ENCODE measurements around the gene NFIL3. TPM values are rescaled to one million over a fixed set of nuclear protein-coding genes. Genes with fewer than 3 reads are reported as not detected.
A peak's percentile ranks its signal among the peaks of the same experiment; 100 is the strongest.
"Not testable (repeated sequence)": the region's sequence is repeated elsewhere in the genome, so short reads cannot be mapped to it uniquely, and the experiment has no call there.

Gene NFIL3, protein sequence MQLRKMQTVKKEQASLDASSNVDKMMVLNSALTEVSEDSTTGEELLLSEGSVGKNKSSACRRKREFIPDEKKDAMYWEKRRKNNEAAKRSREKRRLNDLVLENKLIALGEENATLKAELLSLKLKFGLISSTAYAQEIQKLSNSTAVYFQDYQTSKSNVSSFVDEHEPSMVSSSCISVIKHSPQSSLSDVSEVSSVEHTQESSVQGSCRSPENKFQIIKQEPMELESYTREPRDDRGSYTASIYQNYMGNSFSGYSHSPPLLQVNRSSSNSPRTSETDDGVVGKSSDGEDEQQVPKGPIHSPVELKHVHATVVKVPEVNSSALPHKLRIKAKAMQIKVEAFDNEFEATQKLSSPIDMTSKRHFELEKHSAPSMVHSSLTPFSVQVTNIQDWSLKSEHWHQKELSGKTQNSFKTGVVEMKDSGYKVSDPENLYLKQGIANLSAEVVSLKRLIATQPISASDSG
- total RNA-seq = 10 to 100 TPM; 15.8 to 26.4 (median 22.2) TPM

DNA sequence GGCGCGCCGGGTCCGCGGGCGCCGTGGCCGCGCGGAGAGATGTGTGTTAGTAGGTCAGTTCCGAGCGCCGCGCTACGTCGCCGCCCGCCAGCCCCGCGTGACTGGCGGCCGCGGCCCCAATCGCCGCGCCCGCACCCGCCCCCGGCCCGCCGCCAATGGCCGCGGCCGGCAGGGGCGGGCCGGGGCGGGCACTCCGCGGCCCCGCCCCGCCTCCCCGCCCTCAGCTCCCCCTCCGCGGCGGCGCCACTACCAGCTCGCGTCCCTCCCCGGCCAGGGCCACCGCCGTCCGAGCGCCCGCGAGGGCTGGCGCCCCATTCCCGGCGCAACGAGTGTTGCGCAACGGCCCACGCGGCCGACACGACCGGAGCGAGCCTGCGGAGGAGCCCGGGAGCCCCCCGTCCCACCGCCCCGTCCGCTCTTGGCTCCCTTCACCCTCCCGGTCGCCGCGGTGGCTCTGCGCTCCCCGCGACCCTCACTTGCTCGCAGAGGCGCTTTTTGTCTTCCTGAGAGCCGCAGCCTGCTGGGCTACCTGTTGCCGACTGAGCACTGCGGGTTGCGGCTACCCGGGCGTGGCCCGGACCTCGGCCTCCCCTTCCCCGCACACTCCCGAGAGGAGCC, at the start of gene NFIL3:
Gene NFIL3 (minus strand): TSS at position 48 of the 618 bp plus-strand sequence. CDS start 13,098 bp downstream, outside the sequence.
- DNase-seq = peak; percentile 87
- intact Hi-C loops (cut with DNase I; ENCODE audit: low total_unique reads) (loop anchor here (2.0 kb wide), 1 partner anchor 231 kb away; no protein-coding TSS in a partner anchor), in situ Hi-C loops (cut with MboI; ENCODE audit: low pct_ligation_motif_present in 1 of 4, low pct_unique_long_range_greater_than_20kb in 1 of 4, low sequenced_read_pairs in 3 of 4) (loop anchor here in 1 of 4 donors (10.0 kb wide), 2 partner anchors 59 to 229 kb away; partner anchors contain the start of gene AUH)
- TF ChIP-seq POLR2AphosphoS5 (IDR thresholded peaks at IDR 0.05) (peak; percentile 79 to 95 (median 95)), EP300 (IDR thresholded peaks at IDR 0.05; ENCODE audit: low read depth) (no peak), POLR2A (IDR thresholded peaks at IDR 0.05) (peak; percentile 86)
- peaks cover 7 to 44% (median 37%) of the 10 kb centered on the region in 4 donors for H3K4me1 ChIP-seq
- 0% methylated on average over 28 of the region's 92 CpGs; no CpG with 5 or more reads in 1 of the 2 donors for WGBS, 2 donors (ENCODE audit: low coverage in 1 of 2)
- peak within 1 kb of the TSS; percentile 77 to 94 (median 86) for H3K4me3 ChIP-seq
- H3K36me3 ChIP-seq = no peaks in the 10 kb centered on the region
- peaks cover 6% of the 10 kb centered on the region for H3K27me3 ChIP-seq
- H3K27ac ChIP-seq = peak within 1 kb of the TSS; percentile 97 to 100 (median 98)
- no peaks in the 10 kb centered on the region for H3K9me3 ChIP-seq

GRCh38 chr9:91471524-91471923, 47.9 kb upstream of the NFIL3 start:
- H3K4me1 ChIP-seq; H3K4me3 ChIP-seq; intact Hi-C loops (cut with DNase I; ENCODE audit: low total_unique reads); H3K27me3 ChIP-seq; H3K36me3 ChIP-seq; H3K9me3 ChIP-seq; H3K27ac ChIP-seq; in situ Hi-C loops (cut with MboI; ENCODE audit: low pct_ligation_motif_present in 1 of 4, low pct_unique_long_range_greater_than_20kb in 1 of 4, low sequenced_read_pairs in 3 of 4); DNase-seq: not testable (repeated sequence)
- WGBS, 2 donors (ENCODE audit: low coverage in 1 of 2) = 86 to 97% methylated on average over 3 of the region's 3 CpGs

DNA sequence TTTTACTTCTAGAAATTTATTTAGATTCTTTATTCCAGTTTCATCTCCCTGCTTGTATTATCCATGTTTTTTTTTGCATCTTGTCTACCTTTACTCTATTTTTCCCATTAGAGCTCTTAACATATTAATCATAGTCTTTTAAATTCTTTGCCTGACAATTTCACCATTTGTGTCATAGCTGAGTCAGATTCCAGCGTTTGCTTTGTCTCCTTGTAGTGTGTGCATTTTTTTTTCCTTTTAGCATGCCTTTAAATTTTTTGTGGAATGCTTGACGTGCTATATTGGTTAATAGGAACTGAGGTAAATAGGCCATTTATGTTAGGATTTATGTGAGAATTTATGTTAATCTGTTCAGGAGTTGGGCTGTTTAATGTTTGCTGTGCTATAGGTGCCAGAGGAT, 41.8 kb upstream of the NFIL3 start:
- Histone ChIP-seq H3K27ac (no peak overlapping the region), H3K4me3 (no peak overlapping the region), H3K4me1 (no peaks in the 10 kb centered on the region), H3K9me3 (no peaks in the 10 kb centered on the region), H3K36me3 (no peaks in the 10 kb centered on the region), H3K27me3 (peaks cover 7% of the 10 kb centered on the region)
- in situ Hi-C loops (cut with MboI; ENCODE audit: low pct_ligation_motif_present in 1 of 4, low pct_unique_long_range_greater_than_20kb in 1 of 4, low sequenced_read_pairs in 3 of 4) = no loop called here
- 84 to 100% methylated on average over 2 of the region's 2 CpGs for WGBS, 2 donors (ENCODE audit: low coverage in 1 of 2)
- TF ChIP-seq CTCF (IDR thresholded peaks at IDR 0.05) = no peak
- TF ChIP-seq POLR2A (IDR thresholded peaks at IDR 0.05) = no peak
- no peak for TF ChIP-seq POLR2AphosphoS5 (IDR thresholded peaks at IDR 0.05)
- no peak for TF ChIP-seq EP300 (IDR thresholded peaks at IDR 0.05; ENCODE audit: low read depth)
- no peak for DNase-seq
- intact Hi-C loops (cut with DNase I; ENCODE audit: low total_unique reads) = no loop called here

- no peaks in the 10 kb centered on the region for H3K9me3 ChIP-seq
- no peak overlapping the region for H3K27ac ChIP-seq
- TF ChIP-seq POLR2A (IDR thresholded peaks at IDR 0.05) (no peak), CTCF (IDR thresholded peaks at IDR 0.05) (no peak), EP300 (IDR thresholded peaks at IDR 0.05; ENCODE audit: low read depth) (no peak), POLR2AphosphoS5 (IDR thresholded peaks at IDR 0.05) (no peak)
- intact Hi-C loops (cut with DNase I; ENCODE audit: low total_unique reads) (no loop called here), in situ Hi-C loops (cut with MboI; ENCODE audit: low pct_ligation_motif_present in 1 of 4, low pct_unique_long_range_greater_than_20kb in 1 of 4, low sequenced_read_pairs in 3 of 4) (no loop called here)
- no peaks in the 10 kb centered on the region for H3K36me3 ChIP-seq
- H3K4me1 ChIP-seq = no peaks in the 10 kb centered on the region
- 91% methylated on average over 2 of the region's 2 CpGs; no CpG with 5 or more reads in 1 of the 2 donors for WGBS, 2 donors (ENCODE audit: low coverage in 1 of 2)
- H3K4me3 ChIP-seq = no peak overlapping the region
- DNase-seq = no peak
- H3K27me3 ChIP-seq = peaks cover 3% of the 10 kb centered on the region
These were observed 35.3 kb upstream of the NFIL3 start for GRCh38 chr9:91458906-91459305.

DNA sequence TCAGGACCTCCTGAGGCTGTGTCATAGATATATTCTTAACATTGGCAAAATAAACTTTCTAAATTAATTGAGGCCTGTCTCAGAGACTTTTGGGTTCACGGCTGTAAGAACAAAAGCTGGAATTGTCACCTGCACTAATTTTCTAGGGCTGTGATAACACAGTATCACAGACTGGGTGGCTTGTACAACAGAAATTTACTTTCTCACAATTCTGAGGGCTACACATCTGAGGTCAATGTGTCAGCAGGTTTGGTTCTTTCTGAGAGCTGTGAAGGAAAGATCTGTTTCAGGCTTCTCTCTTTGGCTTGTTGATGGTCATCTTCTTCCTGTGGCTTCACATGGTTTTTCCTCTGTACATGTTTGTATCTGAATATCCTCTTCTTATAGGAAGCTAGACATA, 29.2 kb upstream of the NFIL3 start:
- 97 to 100% methylated on average over 1 of the region's 1 CpG for WGBS, 2 donors (ENCODE audit: low coverage in 1 of 2)
- no peak overlapping the region for H3K4me3 ChIP-seq
- intact Hi-C loops (cut with DNase I; ENCODE audit: low total_unique reads) (no loop called here), in situ Hi-C loops (cut with MboI; ENCODE audit: low pct_ligation_motif_present in 1 of 4, low pct_unique_long_range_greater_than_20kb in 1 of 4, low sequenced_read_pairs in 3 of 4) (no loop called here)
- TF ChIP-seq POLR2A (IDR thresholded peaks at IDR 0.05) = no peak
- no peak for TF ChIP-seq POLR2AphosphoS5 (IDR thresholded peaks at IDR 0.05)
- no peaks in the 10 kb centered on the region for H3K36me3 ChIP-seq
- no peak overlapping the region for H3K27ac ChIP-seq
- no peaks in the 10 kb centered on the region for H3K9me3 ChIP-seq
- no peaks in the 10 kb centered on the region for H3K4me1 ChIP-seq
- H3K27me3 ChIP-seq = no peaks in the 10 kb centered on the region
- DNase-seq = no peak
